Measurements from ENCODE around the gene GAS2L2. TPM values are rescaled to one million over a fixed set of nuclear protein-coding genes. Genes with fewer than 3 reads are reported as not detected.
A peak's percentile ranks its signal among the peaks of the same experiment; 100 is the strongest.

The GAS2L2 gene
- total and polyA plus RNA-seq, 2 of the 8 experiments (the other 6 are each of a cell fraction or from before 2014, with no cell fraction given) = 0.09 to 0.13 TPM

DNA sequence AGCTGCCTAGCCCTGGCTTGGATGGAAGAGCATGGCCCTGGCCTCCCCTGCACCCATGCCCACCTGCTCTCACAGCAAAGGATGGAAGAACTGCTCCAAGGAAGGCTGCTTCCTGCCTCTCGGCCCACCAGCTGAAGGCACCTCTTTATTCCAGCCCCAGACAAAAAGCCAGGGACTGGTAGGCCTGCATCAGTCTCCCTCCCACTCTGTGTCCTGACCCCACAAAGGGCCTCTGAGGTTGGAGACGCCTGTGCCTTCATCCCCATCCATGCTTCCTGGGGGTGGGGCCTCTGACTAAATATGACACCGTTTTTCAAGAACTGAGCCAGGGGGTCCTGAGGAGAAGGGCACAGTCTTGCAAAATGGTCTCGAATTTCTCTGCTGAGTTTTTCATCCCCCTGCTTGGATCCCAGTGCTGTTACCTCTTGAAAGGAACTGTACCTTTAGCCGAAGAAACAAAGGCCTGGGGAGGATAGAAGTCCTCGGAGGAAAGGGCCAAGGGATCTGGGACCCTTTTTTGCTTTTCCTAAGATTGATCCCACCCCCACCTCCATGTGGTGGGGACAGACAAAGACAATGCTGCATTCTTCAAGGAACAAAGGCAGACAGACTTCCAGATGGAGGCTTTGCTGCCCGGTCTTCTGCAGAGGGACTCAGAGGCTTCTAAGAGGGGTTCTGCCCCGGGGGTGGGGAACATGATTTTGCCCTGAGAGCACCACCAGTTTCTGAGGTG lies 12.9 kb upstream of the GAS2L2 start:
- H3K4me3 ChIP-seq (ENCODE audit: extremely low read depth in 1 of 4, insufficient read depth in 2 of 4, low read depth in 3 of 4, low read length in 4 of 4) = no peak overlapping the region
- H3K79me2 ChIP-seq (ENCODE audit: control insufficient read depth in 1 of 2, insufficient read depth in 2 of 2, low read length in 2 of 2) = no peaks in the 10 kb centered on the region
- CTCF ChIA-PET (ENCODE audit: partially characterized antibody) = interaction anchor here (0.6 to 13.0 kb wide), 8 partner anchors 15 to 97 kb away, joined by 3 to 247 read pairs (median 68); partner anchors contain the start of genes GAS2L2, MMP28 and TAF15
- no peaks in the 10 kb centered on the region; a peak in 1 of 4 replicates for H3K9me3 ChIP-seq (ENCODE audit: insufficient read depth in 2 of 2, low read depth in 1 of 2, low read length in 1 of 2)
- H3K18ac ChIP-seq (ENCODE audit: extremely low read depth, low read length) = peak overlapping the region; percentile 60
- peak overlapping the region; percentile 60; the same call in 1 of the 2 replicates for H2BK12ac ChIP-seq (ENCODE audit: low read depth, low read length)
- no peak overlapping the region; a peak in 1 of 4 replicates for H3K4me2 ChIP-seq (ENCODE audit: insufficient read depth in 1 of 2, low read depth in 2 of 2, low read length in 2 of 2)
- H3K9ac ChIP-seq (replicated peaks in 1 of 4; ENCODE audit: extremely low read depth in 1 of 4, low read depth in 3 of 4, low read length in 3 of 4) = no peak overlapping the region
- 0 out of 2 replicates have a peak overlapping the region, but pooled peaks have one; percentile 40 for H2BK15ac ChIP-seq (ENCODE audit: low read length)
- no peak overlapping the region; the same call in 1 of the 2 replicates for H4K8ac ChIP-seq (ENCODE audit: extremely low read depth, insufficient read depth, low read length)
- H2BK5ac ChIP-seq (ENCODE audit: low read depth, low read length) = 0 out of 2 replicates have a peak overlapping the region, but pooled peaks have one; percentile 60
- H3K27me3 ChIP-seq (replicated peaks in 1 of 4; ENCODE audit: control insufficient read depth in 3 of 4, extremely low read depth in 1 of 4, insufficient read depth in 3 of 4, low read length in 3 of 4) = peaks cover 0 to 3% (median 2%) of the 10 kb centered on the region in 4 experiments; a peak in 3 of 7 replicates
- no peak overlapping the region for H3K23ac ChIP-seq (ENCODE audit: insufficient read length)
- FAIRE-seq = no peak
- 75% methylated on average over 8 of the region's 8 CpGs; no CpG with 5 or more reads in 1 of the 2 experiments for WGBS, 2 experiments (ENCODE audit: extremely low coverage in 1 of 2, insufficient coverage in 1 of 2, insufficient read length in 1 of 2, insufficient replicate concordance in 2 of 2, low coverage in 1 of 2, low lambda C conversion rate in 2 of 2, missing lambda C conversion rate in 1 of 2)
- H3K27ac ChIP-seq (ENCODE audit: low read depth, low read length) = no peak overlapping the region
- TF ChIP-seq NANOG (IDR thresholded peaks at IDR 0.05; ENCODE audit: insufficient read depth, low read depth, low read length, poor library complexity, severe bottlenecking) = no peak
- no peak for TF ChIP-seq EGR1 (IDR thresholded peaks at IDR 0.05; ENCODE audit: borderline replicate concordance, low read depth, low read length)
- TF ChIP-seq ASH2L (IDR thresholded peaks at IDR 0.05; ENCODE audit: low read length) = no peak
- no peak for TF ChIP-seq GABPA (IDR thresholded peaks at IDR 0.05; ENCODE audit: borderline replicate concordance, insufficient read depth, low read length)
- H4K20me1 ChIP-seq (replicated peaks in 1 of 2; ENCODE audit: control insufficient read depth in 1 of 2, insufficient read depth in 2 of 2, low read length in 2 of 2) = no peaks in the 10 kb centered on the region
- no peak overlapping the region for H3K14ac ChIP-seq (ENCODE audit: insufficient read length)
- H3K4ac ChIP-seq (replicated peaks; ENCODE audit: insufficient read length, low read depth, low read length) = no peak overlapping the region
- H3K36me3 ChIP-seq (ENCODE audit: control insufficient read depth in 2 of 4, insufficient read depth in 4 of 4, low read length in 3 of 4) = no peaks in the 10 kb centered on the region
- no peak overlapping the region for H3K56ac ChIP-seq (replicated peaks; ENCODE audit: insufficient read length, low read depth, low read length)
- POLR2A ChIA-PET (ENCODE audit: partially characterized antibody) = interaction anchor here (0.8 to 3.4 kb wide), 4 partner anchors 8 to 43 kb away, joined by 3 to 62 read pairs (median 4); partner anchors contain the start of gene TAF15
- H4K91ac ChIP-seq (replicated peaks; ENCODE audit: insufficient read length, low read length) = peak overlapping the region; percentile 82
- no peaks in the 10 kb centered on the region for H3K79me1 ChIP-seq (ENCODE audit: low read depth, low read length)
- H3K23me2 ChIP-seq (ENCODE audit: low read depth, low read length) = no peaks in the 10 kb centered on the region
- no peak overlapping the region for H2BK20ac ChIP-seq (ENCODE audit: low read length)
- no peak overlapping the region for H4K5ac ChIP-seq (ENCODE audit: insufficient read length, low read depth, low read length)
- H3K4me1 ChIP-seq (replicated peaks in 1 of 4; ENCODE audit: control insufficient read depth in 3 of 4, insufficient read depth in 4 of 4, low read length in 3 of 4) = peaks cover 0 to 12% (median 7%) of the 10 kb centered on the region in 4 experiments; a peak in 5 of 7 replicates
- no peak overlapping the region for H2AK5ac ChIP-seq (ENCODE audit: low read depth, low read length)
- no peak overlapping the region for H2BK120ac ChIP-seq (replicated peaks; ENCODE audit: low read depth, low read length)
- H2AFZ ChIP-seq (ENCODE audit: low read length) = 0 out of 2 replicates have a peak overlapping the region, but pooled peaks have one; percentile 21
- no peak for DNase-seq (ENCODE audit: low read depth in 1 of 2, low spot score in 2 of 2)
